Esophagus muscularis mucosa (tissue), 4 donors: Measurements from ENCODE around the gene MAFG.

Experiments used
- CTCF ChIP-seq, 3 experiments: fragments of 200-600 bp in 2 of 3; fragments of 450-650 bp in 1 of 3; sonication (generic) in 2 of 3; IDR thresholded peaks; one replicate each; pipeline ENCODE4 v1.5.1; 2017 to 2019; ENCODE audit warnings: antibody characterized with exemption in 3 of 3, mild to moderate bottlenecking in 2 of 3, moderate library complexity in 1 of 3
- EP300 ChIP-seq: sonication (generic); formaldehyde crosslinking; IDR thresholded peaks from one replicate; pipeline ENCODE4 v1.6.1; 2017; ENCODE audit warnings: antibody characterized with exemption
- POLR2A ChIP-seq: fragments of 450-650 bp; IDR thresholded peaks from one replicate; pipeline ENCODE4 v1.6.1; 2017; ENCODE audit warnings: antibody characterized with exemption, moderate library complexity, mild to moderate bottlenecking, low read depth
- POLR2AphosphoS5 ChIP-seq, 2 donors: sonication (generic); formaldehyde crosslinking; IDR thresholded peaks; one replicate each; pipeline ENCODE4 v1.6.1; 2017; ENCODE audit warnings: antibody characterized with exemption in 2 of 2

GRCh38 chr17:81927152-81927652 lies 333 bp downstream of the MAFG start:
- TF ChIP-seq POLR2A (no peak), CTCF (IDR thresholded peaks at IDR 0.05) (no peak), POLR2AphosphoS5 (IDR thresholded peaks at IDR 0.05) (no peak), EP300 (no peak)
